GM12875 (cell line): ENCODE measurements around the gene METTL18.

Source experiments
- H3K4me3 ChIP-seq: one replicate; pipeline ENCODE4 v1.5.1; 2011; ENCODE audit warnings: low read depth, low read length, control low read depth
- CTCF ChIP-seq: IDR thresholded peaks from 2 replicates; pipeline ENCODE4 v1.5.1; 2011; ENCODE audit warnings: low read depth, mild to moderate bottlenecking, control low read depth, inconsistent platforms, low read length, moderate library complexity, borderline replicate concordance; ENCODE audit not compliant: insufficient read depth

METTL18 gene

GRCh38 chr1:169750041-169750440 lies 44.7 kb downstream of the METTL18 start:
- H3K4me3 ChIP-seq: no peak overlapping the region
- no peak for TF ChIP-seq CTCF

- no peak overlapping the region for H3K4me3 ChIP-seq
- TF ChIP-seq CTCF: no peak
These were observed 48.2 kb downstream of the METTL18 start for GRCh38 chr1:169746550-169746949.

- no peak for TF ChIP-seq CTCF
- H3K4me3 ChIP-seq: no peak overlapping the region
These were observed 49.5 kb downstream of the METTL18 start for GRCh38 chr1:169745015-169745861.
